Kidney (tissue), 14 donors: ENCODE data around the gene DKKL1. TPM values are rescaled to one million over a fixed set of nuclear protein-coding genes. Genes with fewer than 3 reads are reported as not detected.
"Not testable (repeated sequence)": the region's sequence is repeated elsewhere in the genome, so short reads cannot be mapped to it uniquely, and the experiment has no call there.

Experiments
- DNase-seq, 5 donors: peaks; one replicate each; pipeline ENCODE4 v3.0.0-alpha.2; 2013 to 2020
- FAIRE-seq: peaks from 2 replicates; lab custom pipeline; 2012; peaks lifted over from hg19 to GRCh38; lab: Jason Lieb, UNC
- H3K27ac ChIP-seq, 2 donors: one replicate each; pipeline ENCODE4 v1.7.0; 2013; ENCODE audit warnings: low read depth in 2 of 2, low read length in 2 of 2, inconsistent platforms in 1 of 2
- H3K27me3 ChIP-seq: one replicate; pipeline ENCODE4 v1.7.1; 2013; ENCODE audit warnings: low read length, inconsistent platforms; ENCODE audit not compliant: control insufficient read depth, insufficient read depth
- H3K36me3 ChIP-seq, 3 donors: one replicate each; pipeline versions ENCODE4 v1.7.0 to v1.7.1; 2013; ENCODE audit warnings: low read length in 3 of 3, control low read depth in 1 of 3, inconsistent platforms in 1 of 3; ENCODE audit not compliant: insufficient read depth in 3 of 3, control insufficient read depth in 2 of 3
- H3K4me1 ChIP-seq, 3 donors: one replicate each; pipeline versions ENCODE4 v1.7.0 to v1.7.1; 2013; ENCODE audit warnings: low read length in 3 of 3, inconsistent platforms in 1 of 3, low read depth in 1 of 3; ENCODE audit not compliant: control insufficient read depth in 2 of 3, insufficient read depth in 2 of 3
- H3K4me3 ChIP-seq, 3 donors: one replicate each; pipeline versions ENCODE4 v1.7.0 to v1.8.1; 2013; ENCODE audit warnings: low read length in 3 of 3, control low read depth in 1 of 3, inconsistent platforms in 1 of 3
- H3K9ac ChIP-seq, 3 donors: one replicate each; pipeline versions ENCODE4 v1.7.0 to v1.7.1; 2013; ENCODE audit warnings: low read length in 3 of 3, control low read depth in 1 of 3, inconsistent platforms in 1 of 3
- H3K9me3 ChIP-seq, 3 donors: one replicate each; pipeline versions ENCODE4 v1.7.0 to v1.7.1; 2013; ENCODE audit warnings: low read length in 3 of 3, control low read depth in 1 of 3, inconsistent platforms in 1 of 3; ENCODE audit not compliant: control insufficient read depth in 2 of 3, insufficient read depth in 1 of 3
- intact Hi-C: fragments of 100-400 bp; cut with DNase I; formaldehyde crosslinking; loops from one replicate; pipeline ENCODE4 v1.11.1; 2022
- polyA plus RNA-seq: library from polyadenylated mRNA; stranded (reverse); fragments of 350-450 nt; fragmentation: Illumina TruSeq; extraction: RNeasy Lipid Tissue Mini Kit (QIAGEN cat#74804); gene quantifications from one replicate; pipeline ENCODE4 v1.2.3, GENCODE V29; 2014; ENCODE audit warnings: low read depth, low replicate concordance; ENCODE audit not compliant: insufficient read depth
- total RNA-seq: library from RNA; stranded (reverse); fragmentation: NEBNext Ultra II Directional; extraction: Animal tissue kit (Norgen Biotek cat#: 25700); gene quantifications from one replicate; pipeline ENCODE4 v1.2.1, GENCODE V29; 2021
- TF ChIP-seq, protein P1 (sequence below): IDR thresholded peaks from 3 replicates; pipeline ENCODE4 v1.5.1; 2012; ENCODE audit warnings: mild to moderate bottlenecking, moderate library complexity, borderline replicate concordance; ENCODE audit not compliant: insufficient read depth; ENCODE audit errors: extremely low read depth
- donor health status: control.
- donor health status: control.
- donor health status: control.
- donor health status: control.
- donor health status: control.
- donor health status: DM: yes; HTN: yes; CAD: no.
- donor health status: Normal renal cell carcinoma (clear cell type).

The DKKL1 gene
- total and polyA plus RNA-seq, 2 donors from 2014 or later: 0.57 to 0.95 TPM

DNA sequence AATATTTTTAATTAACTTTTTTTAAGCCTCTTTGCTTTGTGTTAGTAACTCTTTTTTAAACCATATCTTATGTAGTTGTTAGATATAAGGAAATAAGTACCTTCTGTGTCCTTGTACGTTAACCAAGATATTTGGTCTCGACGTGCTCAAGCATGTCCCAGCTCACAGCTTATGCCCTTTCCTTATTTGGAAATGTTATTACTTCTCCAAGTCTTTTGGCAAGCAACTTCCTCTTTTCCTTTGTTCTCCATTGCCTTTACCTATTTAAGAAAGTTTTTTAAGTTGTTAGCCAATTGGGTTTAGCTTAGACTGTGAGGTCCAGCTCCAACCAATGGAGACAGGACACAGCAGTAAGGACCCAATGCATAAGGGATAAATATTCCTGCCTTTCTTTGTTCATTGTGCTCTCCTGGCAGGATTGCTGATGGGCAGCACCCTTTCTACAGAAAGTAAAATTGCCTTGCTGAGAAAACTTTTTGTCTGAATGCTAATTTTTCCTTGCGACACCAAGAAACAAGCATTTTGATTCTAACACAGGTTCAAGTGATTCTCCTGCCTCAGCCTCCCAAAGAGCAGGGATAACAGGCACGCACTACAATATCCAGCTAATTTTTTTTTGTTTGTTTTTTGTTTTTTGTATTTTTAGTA lies 5.2 kb downstream of the DKKL1 start:
- no peak overlapping the region for H3K27ac ChIP-seq
- no peaks in the 10 kb centered on the region for H3K36me3 ChIP-seq
- no peaks in the 10 kb centered on the region for H3K27me3 ChIP-seq
- intact Hi-C loops: no loop called here
- TF ChIP-seq, protein P1, sequence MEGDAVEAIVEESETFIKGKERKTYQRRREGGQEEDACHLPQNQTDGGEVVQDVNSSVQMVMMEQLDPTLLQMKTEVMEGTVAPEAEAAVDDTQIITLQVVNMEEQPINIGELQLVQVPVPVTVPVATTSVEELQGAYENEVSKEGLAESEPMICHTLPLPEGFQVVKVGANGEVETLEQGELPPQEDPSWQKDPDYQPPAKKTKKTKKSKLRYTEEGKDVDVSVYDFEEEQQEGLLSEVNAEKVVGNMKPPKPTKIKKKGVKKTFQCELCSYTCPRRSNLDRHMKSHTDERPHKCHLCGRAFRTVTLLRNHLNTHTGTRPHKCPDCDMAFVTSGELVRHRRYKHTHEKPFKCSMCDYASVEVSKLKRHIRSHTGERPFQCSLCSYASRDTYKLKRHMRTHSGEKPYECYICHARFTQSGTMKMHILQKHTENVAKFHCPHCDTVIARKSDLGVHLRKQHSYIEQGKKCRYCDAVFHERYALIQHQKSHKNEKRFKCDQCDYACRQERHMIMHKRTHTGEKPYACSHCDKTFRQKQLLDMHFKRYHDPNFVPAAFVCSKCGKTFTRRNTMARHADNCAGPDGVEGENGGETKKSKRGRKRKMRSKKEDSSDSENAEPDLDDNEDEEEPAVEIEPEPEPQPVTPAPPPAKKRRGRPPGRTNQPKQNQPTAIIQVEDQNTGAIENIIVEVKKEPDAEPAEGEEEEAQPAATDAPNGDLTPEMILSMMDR: no peak
- DNase-seq (no peak), FAIRE-seq (no peak)
- no peak overlapping the region for H3K9ac ChIP-seq
- H3K9me3 ChIP-seq: peaks cover 0 to 8% (median 0%) of the 10 kb centered on the region in 3 donors
- no peaks in the 10 kb centered on the region for H3K4me1 ChIP-seq
- no peak overlapping the region for H3K4me3 ChIP-seq

DNA sequence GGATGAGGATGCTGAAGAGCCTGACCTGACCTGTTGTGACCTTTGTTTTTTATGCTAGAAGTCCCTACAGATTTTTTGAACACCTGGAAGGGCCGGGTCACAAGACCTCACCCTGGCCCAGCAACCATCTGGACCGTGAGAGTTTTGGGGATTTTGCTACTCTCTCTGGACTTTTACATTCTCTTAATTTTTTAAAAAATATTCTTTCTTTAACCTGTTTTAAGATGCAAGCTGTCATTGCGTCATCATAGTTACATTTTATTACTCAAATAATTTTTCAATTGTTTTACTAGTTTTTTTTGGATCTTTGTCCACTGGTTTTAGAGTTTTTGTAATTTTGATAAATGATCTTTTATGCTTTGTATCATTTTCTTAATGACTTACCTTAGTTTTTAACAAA lies 7.5 kb downstream of the DKKL1 start:
- H3K36me3 ChIP-seq: no peaks in the 10 kb centered on the region
- H3K4me1 ChIP-seq: no peaks in the 10 kb centered on the region
- TF ChIP-seq, protein P1: no peak
- no peak overlapping the region for H3K4me3 ChIP-seq
- intact Hi-C loops: no loop called here
- no peaks in the 10 kb centered on the region for H3K27me3 ChIP-seq
- H3K27ac ChIP-seq: no peak overlapping the region
- no peak for FAIRE-seq
- no peak for DNase-seq
- H3K9me3 ChIP-seq: peaks cover 0 to 8% (median 0%) of the 10 kb centered on the region in 3 donors
- no peak overlapping the region for H3K9ac ChIP-seq

DNA sequence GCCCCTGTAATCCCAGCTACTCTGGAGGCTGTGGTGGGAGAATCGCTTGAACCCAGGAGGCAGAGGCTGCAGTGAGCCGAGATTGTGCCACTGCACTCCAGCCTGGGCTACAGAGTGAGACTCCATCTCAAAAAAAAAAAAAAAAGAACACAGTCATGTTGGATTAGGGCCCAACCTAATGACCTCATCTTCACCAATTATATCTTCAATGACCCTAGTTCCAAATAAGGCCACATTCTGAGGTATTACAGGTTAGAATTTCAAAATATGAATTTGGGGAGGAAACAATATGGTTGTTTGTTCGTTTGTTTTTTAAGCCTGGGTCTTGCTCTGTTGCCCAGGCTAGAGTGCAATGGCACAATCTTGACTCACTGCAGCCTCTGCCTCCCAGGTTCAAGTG lies 9.5 kb downstream of the DKKL1 start:
- H3K36me3 ChIP-seq, H3K4me1 ChIP-seq, H3K9me3 ChIP-seq, DNase-seq, intact Hi-C loops, FAIRE-seq, H3K9ac ChIP-seq, H3K4me3 ChIP-seq, H3K27ac ChIP-seq, H3K27me3 ChIP-seq: not testable (repeated sequence)

DNA sequence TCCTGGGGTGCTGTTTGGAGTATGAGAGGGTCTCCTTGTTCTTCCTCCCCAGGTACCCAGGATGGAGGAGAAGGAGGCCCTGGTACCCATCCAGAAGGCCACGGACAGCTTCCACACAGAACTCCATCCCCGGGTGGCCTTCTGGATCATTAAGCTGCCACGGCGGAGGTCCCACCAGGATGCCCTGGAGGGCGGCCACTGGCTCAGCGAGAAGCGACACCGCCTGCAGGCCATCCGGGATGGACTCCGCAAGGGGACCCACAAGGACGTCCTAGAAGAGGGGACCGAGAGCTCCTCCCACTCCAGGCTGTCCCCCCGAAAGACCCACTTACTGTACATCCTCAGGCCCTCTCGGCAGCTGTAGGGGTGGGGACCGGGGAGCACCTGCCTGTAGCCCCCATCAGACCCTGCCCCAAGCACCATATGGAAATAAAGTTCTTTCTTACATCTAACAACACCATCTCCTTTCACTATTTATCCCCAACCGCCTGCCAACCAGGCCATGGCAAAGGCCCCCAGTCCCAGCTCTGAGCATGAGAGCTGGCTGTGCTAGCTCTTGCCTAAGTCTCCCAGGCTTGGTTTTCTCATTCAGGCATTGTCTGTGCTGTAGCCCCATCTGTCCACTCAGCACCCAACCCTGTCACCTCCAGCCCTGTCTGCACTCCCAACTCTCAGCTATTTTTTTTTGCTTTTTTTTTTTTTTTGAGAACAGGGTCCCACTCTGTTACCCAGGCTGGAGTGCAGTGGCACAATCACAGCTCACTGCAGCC lies 11.2 kb downstream of the DKKL1 start:
- Histone ChIP-seq H3K36me3 (no peaks in the 10 kb centered on the region), H3K4me1 (no peaks in the 10 kb centered on the region), H3K27me3 (no peaks in the 10 kb centered on the region), H3K9ac (no peak overlapping the region), H3K4me3 (no peak overlapping the region), H3K9me3 (no peaks in the 10 kb centered on the region), H3K27ac (no peak overlapping the region)
- TF ChIP-seq, protein P1: no peak
- no peak for DNase-seq
- no peak for FAIRE-seq
- intact Hi-C loops: no loop called here
